ENCODE measurements around the gene BIRC5. TPM values are rescaled to one million over a fixed set of nuclear protein-coding genes. Genes with fewer than 3 reads are reported as not detected.
A peak's percentile ranks its signal among the peaks of the same experiment; 100 is the strongest.
"Not testable (repeated sequence)": the region's sequence is repeated elsewhere in the genome, so short reads cannot be mapped to it uniquely, and the experiment has no call there.

Gene BIRC5
- polyA plus RNA-seq, 1 experiment: 15.3 TPM

- no peak for DNase-seq (ENCODE audit: low read depth, low spot score)
- TF ChIP-seq, protein P1, sequence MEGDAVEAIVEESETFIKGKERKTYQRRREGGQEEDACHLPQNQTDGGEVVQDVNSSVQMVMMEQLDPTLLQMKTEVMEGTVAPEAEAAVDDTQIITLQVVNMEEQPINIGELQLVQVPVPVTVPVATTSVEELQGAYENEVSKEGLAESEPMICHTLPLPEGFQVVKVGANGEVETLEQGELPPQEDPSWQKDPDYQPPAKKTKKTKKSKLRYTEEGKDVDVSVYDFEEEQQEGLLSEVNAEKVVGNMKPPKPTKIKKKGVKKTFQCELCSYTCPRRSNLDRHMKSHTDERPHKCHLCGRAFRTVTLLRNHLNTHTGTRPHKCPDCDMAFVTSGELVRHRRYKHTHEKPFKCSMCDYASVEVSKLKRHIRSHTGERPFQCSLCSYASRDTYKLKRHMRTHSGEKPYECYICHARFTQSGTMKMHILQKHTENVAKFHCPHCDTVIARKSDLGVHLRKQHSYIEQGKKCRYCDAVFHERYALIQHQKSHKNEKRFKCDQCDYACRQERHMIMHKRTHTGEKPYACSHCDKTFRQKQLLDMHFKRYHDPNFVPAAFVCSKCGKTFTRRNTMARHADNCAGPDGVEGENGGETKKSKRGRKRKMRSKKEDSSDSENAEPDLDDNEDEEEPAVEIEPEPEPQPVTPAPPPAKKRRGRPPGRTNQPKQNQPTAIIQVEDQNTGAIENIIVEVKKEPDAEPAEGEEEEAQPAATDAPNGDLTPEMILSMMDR (IDR thresholded peaks at IDR 0.05; ENCODE audit: low read depth, low read length): no peak
- H3K9me3 ChIP-seq (ENCODE audit: control insufficient read depth, insufficient read depth, low read length): no peaks in the 10 kb centered on the region
- no peak overlapping the region for H3K27ac ChIP-seq (ENCODE audit: low read depth, low read length)
- ChIA-PET POLR2A (interaction anchor here (1.2 kb wide), 1 partner anchor 17 kb away, joined by 4 read pairs; the partner anchor contains the start of genes AFMID and TK1), CTCF (interaction anchor here (1.3 kb wide), 1 partner anchor 17 kb away, joined by 8 read pairs; the partner anchor contains the start of gene TK1)
- H3K4me3 ChIP-seq (ENCODE audit: low read depth, low read length): peak overlapping the region; percentile 60
- H3K27me3 ChIP-seq (ENCODE audit: control insufficient read depth, insufficient read depth, low read length): peaks cover 3% of the 10 kb centered on the region
Observed at GRCh38 chr17:78168903-78169793, 44.9 kb upstream of the BIRC5 start.

- TF ChIP-seq, protein P1 (IDR thresholded peaks at IDR 0.05; ENCODE audit: low read depth, low read length): no peak
- ChIA-PET CTCF (interaction anchor here (1.3 kb wide), 1 partner anchor 16 kb away, joined by 6 read pairs; the partner anchor contains the start of gene TK1), POLR2A (no interaction called here)
- DNase-seq (ENCODE audit: low read depth, low spot score): no peak
- peaks cover 3% of the 10 kb centered on the region for H3K27me3 ChIP-seq (ENCODE audit: control insufficient read depth, insufficient read depth, low read length)
- no peak overlapping the region for H3K27ac ChIP-seq (ENCODE audit: low read depth, low read length)
- H3K9me3 ChIP-seq (ENCODE audit: control insufficient read depth, insufficient read depth, low read length): no peaks in the 10 kb centered on the region
- H3K4me3 ChIP-seq (ENCODE audit: low read depth, low read length): no peak overlapping the region
Observed at GRCh38 chr17:78170692-78171590, 43.1 kb upstream of the BIRC5 start.

DNA sequence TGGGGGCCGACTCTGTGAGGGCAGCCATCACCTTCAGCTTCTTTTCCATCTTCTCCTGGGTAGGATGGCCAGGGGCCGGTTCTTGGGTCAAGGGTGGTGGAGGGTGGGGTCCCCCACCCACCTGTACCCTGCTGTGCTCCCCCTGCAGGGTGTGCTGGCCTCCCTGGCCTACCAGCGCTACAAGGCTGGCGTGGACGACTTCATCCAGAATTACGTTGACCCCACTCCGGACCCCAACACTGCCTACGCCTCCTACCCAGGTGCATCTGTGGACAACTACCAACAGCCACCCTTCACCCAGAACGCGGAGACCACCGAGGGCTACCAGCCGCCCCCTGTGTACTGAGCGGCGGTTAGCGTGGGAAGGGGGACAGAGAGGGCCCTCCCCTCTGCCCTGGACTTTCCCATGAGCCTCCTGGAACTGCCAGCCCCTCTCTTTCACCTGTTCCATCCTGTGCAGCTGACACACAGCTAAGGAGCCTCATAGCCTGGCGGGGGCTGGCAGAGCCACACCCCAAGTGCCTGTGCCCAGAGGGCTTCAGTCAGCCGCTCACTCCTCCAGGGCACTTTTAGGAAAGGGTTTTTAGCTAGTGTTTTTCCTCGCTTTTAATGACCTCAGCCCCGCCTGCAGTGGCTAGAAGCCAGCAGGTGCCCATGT lies 42.3 kb upstream of the BIRC5 start:
- DNase-seq (ENCODE audit: low read depth, low spot score); POLR2A ChIA-PET; H3K9me3 ChIP-seq (ENCODE audit: control insufficient read depth, insufficient read depth, low read length); H3K27me3 ChIP-seq (ENCODE audit: control insufficient read depth, insufficient read depth, low read length); H3K4me3 ChIP-seq (ENCODE audit: low read depth, low read length); H3K27ac ChIP-seq (ENCODE audit: low read depth, low read length): not testable (repeated sequence)
- CTCF ChIA-PET: interaction anchor here (1.3 kb wide), 1 partner anchor 15 kb away, joined by 6 read pairs; the partner anchor contains the start of gene TK1

DNA sequence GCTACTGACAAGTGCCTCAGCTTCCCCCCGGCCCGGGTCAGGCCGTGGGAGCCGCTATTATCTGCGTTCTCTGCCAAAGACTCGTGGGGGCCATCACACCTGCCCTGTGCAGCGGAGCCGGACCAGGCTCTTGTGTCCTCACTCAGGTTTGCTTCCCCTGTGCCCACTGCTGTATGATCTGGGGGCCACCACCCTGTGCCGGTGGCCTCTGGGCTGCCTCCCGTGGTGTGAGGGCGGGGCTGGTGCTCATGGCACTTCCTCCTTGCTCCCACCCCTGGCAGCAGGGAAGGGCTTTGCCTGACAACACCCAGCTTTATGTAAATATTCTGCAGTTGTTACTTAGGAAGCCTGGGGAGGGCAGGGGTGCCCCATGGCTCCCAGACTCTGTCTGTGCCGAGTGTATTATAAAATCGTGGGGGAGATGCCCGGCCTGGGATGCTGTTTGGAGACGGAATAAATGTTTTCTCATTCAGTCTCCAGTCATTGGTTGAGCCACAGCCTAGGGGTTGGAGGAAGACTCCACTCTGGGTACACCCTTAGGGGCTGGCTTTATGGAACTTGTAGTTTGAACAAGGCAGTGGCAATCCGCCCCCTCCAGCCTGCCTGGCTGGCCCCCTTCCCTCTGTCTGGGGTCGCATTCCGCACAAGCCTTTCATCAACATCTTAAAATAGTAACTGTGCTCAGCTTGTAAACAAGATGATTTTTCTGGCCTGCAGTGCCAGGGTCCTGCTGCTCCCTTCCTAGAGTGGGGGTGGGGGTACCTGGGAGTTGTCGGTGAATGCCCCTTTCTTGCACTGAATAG lies 41.6 kb upstream of the BIRC5 start:
- TF ChIP-seq, protein P1 (IDR thresholded peaks at IDR 0.05; ENCODE audit: low read depth, low read length): no peak
- CTCF ChIA-PET: interaction anchor here (1.3 kb wide), 1 partner anchor 14 kb away, joined by 6 read pairs; the partner anchor contains the start of gene TK1
- no peaks in the 10 kb centered on the region for H3K27me3 ChIP-seq (ENCODE audit: control insufficient read depth, insufficient read depth, low read length)
- DNase-seq (ENCODE audit: low read depth, low spot score): no peak
- H3K27ac ChIP-seq (ENCODE audit: low read depth, low read length): no peak overlapping the region
- POLR2A ChIA-PET: no interaction called here
- H3K4me3 ChIP-seq (ENCODE audit: low read depth, low read length): no peak overlapping the region
- no peaks in the 10 kb centered on the region for H3K9me3 ChIP-seq (ENCODE audit: control insufficient read depth, insufficient read depth, low read length)
